ENCODE results near the gene FEN1.

DNA sequence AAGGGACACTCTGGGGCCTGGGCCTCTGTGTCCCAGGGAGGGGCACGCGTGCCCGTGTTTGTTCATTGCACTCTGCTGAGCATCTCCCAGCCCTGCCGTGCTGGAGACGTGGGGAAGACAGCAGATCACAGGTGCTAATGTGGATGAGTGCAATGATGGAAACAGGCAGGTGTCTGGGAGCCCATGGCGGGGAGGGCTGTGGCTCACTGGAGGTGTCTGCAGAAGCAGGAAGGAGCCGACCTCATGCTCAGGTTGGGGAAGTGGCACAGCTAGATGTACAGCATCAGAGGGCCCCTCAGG is 8.3 kb upstream of the FEN1 start:
- TF ChIP-seq, protein P1, sequence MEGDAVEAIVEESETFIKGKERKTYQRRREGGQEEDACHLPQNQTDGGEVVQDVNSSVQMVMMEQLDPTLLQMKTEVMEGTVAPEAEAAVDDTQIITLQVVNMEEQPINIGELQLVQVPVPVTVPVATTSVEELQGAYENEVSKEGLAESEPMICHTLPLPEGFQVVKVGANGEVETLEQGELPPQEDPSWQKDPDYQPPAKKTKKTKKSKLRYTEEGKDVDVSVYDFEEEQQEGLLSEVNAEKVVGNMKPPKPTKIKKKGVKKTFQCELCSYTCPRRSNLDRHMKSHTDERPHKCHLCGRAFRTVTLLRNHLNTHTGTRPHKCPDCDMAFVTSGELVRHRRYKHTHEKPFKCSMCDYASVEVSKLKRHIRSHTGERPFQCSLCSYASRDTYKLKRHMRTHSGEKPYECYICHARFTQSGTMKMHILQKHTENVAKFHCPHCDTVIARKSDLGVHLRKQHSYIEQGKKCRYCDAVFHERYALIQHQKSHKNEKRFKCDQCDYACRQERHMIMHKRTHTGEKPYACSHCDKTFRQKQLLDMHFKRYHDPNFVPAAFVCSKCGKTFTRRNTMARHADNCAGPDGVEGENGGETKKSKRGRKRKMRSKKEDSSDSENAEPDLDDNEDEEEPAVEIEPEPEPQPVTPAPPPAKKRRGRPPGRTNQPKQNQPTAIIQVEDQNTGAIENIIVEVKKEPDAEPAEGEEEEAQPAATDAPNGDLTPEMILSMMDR (IDR thresholded peaks at IDR 0.05; ENCODE audit: low read length) = no peak
- TF ChIP-seq EZH2 (IDR thresholded peaks at IDR 0.05; ENCODE audit: borderline replicate concordance, low read length) = no peak

Measured in OCI-LY1 (cell line).